Measurements from ENCODE around the gene HPGD.

The HPGD gene

GRCh38 chr4:174522183-174523024 is at the start of gene HPGD:
Gene HPGD (minus strand): TSS chr4:174522488. CDS start chr4:174522451, 37 bp downstream.
- peak; percentile 29 to 67 for DNase-seq

- no peak for DNase-seq
These were observed 42.2 kb upstream of the HPGD start for GRCh38 chr4:174564529-174564928.

GRCh38 chr4:174563399-174563798 is 41.1 kb upstream of the HPGD start:
- no peak for DNase-seq

- no peak for DNase-seq
These were observed 39.3 kb upstream of the HPGD start for GRCh38 chr4:174561560-174561959.

- no peak for DNase-seq
These were observed 37.6 kb upstream of the HPGD start for GRCh38 chr4:174559894-174560293.

GRCh38 chr4:174555789-174556630 is 33.7 kb upstream of the HPGD start:
- DNase-seq, result no peak

GRCh38 chr4:174554231-174554728 is 32.0 kb upstream of the HPGD start:
- no peak for DNase-seq

GRCh38 chr4:174553828-174554227 is 31.5 kb upstream of the HPGD start:
- no peak for DNase-seq

- DNase-seq, result no peak
These were observed 30.7 kb upstream of the HPGD start for GRCh38 chr4:174553031-174553430.

GRCh38 chr4:174550541-174550940 is 28.3 kb upstream of the HPGD start:
- peak; percentile 47 to 73 for DNase-seq

- no peak for DNase-seq
These were observed 27.4 kb upstream of the HPGD start for GRCh38 chr4:174549721-174550120.

GRCh38 chr4:174545268-174545667 is 23.0 kb upstream of the HPGD start:
- no peak for DNase-seq

GRCh38 chr4:174544496-174544895 is 22.2 kb upstream of the HPGD start:
- no peak for DNase-seq

- no peak for DNase-seq
These were observed 17.9 kb upstream of the HPGD start for GRCh38 chr4:174540175-174540574.

- no peak for DNase-seq
These were observed 17.3 kb upstream of the HPGD start for GRCh38 chr4:174539571-174539970.

- no peak for DNase-seq
These were observed 16.6 kb upstream of the HPGD start for GRCh38 chr4:174538876-174539250.

GRCh38 chr4:174538123-174538875 is 16.0 kb upstream of the HPGD start:
- no peak for DNase-seq

GRCh38 chr4:174537634-174538033 is 15.3 kb upstream of the HPGD start:
- no peak for DNase-seq

GRCh38 chr4:174534461-174534860 is 12.2 kb upstream of the HPGD start:
- DNase-seq, result no peak

- no peak for DNase-seq
These were observed 10.2 kb upstream of the HPGD start for GRCh38 chr4:174532445-174532844.

GRCh38 chr4:174531486-174531885 is 9.2 kb upstream of the HPGD start:
- no peak for DNase-seq

GRCh38 chr4:174528226-174528625 is 5.9 kb upstream of the HPGD start:
- DNase-seq, result no peak

- no peak for DNase-seq
These were observed 4.4 kb upstream of the HPGD start for GRCh38 chr4:174526731-174527130.

Data from NCI-H526 (cell line).